Measurements from ENCODE around the gene SYF2. TPM values are rescaled to one million over a fixed set of nuclear protein-coding genes. Genes with fewer than 3 reads are reported as not detected.

SYF2 gene
- total RNA-seq, 1 experiment from 2014 or later: 29.8 TPM

DNA sequence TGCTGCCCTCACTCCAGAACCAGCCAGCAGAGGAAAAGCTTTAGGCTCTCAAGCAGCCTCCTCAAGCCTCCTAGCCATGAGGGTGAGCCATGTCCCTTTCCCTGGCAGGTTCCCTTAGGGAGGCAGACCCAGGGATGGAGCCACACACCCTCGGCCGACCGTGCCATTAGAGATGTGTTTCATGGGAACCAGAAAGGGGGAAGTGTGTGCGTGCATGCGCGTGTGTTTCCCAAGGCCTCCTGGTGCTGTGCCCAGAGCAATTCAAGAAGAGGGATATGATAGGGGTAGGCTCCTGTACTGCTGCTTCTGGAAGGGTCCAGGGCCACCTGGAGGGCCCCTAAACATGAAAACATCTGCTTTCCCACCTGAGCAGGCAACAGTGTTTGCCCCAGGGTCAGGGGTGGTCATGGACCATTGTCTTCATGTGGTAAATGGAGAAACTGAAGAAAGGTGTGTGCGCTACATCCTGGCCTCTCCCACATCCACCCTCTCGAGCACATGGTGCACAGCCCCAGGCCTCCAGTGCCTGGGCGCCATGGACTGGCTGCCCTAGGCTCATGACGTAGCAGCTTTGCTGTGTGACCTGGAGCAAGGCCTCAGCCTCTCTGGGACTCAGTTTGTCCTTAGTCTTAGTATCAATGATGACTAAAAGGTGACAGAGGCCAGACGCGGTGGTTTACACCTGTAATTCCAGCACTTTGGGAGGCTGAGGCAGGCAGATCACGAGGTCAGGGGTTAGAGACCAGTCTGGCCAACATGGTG lies 48.1 kb downstream of the SYF2 start:
- H3K27me3 ChIP-seq (ENCODE audit: low read length): no peaks in the 10 kb centered on the region

DNA sequence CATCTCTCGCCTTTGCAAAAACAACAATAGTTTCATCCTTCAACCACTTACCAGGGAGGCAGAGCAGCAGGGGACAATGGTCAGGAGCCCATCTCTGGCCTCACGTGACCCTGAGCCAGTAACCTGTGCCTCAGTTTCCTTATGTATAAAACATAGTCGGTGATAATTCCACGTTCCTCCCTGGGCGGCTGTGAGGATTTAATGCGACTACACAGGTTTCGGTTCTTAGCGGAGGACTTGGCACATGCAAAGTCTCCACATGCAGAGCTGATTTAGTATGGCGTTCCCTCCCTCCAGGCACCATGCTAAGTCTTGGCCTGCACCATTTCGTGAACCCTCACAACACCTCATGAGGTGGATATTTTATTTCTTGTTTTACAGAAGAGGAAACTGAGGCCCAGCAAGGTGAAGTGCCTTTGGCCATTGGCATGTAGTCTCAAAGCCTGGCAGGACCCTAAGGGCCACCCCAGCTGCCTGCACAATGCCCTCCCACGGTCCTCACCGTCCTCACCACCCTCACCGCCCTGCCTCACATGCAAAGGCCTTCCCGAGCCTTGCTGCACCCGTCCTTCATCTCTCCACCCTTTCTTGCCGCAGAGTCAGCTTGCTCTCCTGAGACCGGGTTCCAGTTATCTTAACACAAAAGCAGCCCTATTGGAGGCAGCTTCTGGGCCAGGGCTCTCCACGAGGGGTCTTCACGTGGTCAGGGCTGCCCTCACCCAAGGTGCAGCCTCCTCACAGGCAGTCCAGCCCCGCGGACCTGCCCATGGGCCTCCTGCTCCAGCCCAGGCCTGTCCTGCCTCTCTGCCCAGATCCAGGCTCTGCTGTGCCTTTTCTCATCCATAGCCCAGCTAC lies 48.9 kb downstream of the SYF2 start:
- no peaks in the 10 kb centered on the region for H3K36me3 ChIP-seq (ENCODE audit: low read depth, low read length)
- no peak overlapping the region for H2AFZ ChIP-seq (ENCODE audit: low read length)
- no peak for ATAC-seq
- no TSS peak for BruUV-seq (replicated peaks)
- H4K20me1 ChIP-seq (ENCODE audit: low read length): no peaks in the 10 kb centered on the region
- TF ChIP-seq EZH2phosphoT487 (IDR thresholded peaks at IDR 0.05; ENCODE audit: borderline replicate concordance, low read length) (no peak), EZH2 (IDR thresholded peaks at IDR 0.05; ENCODE audit: low read length, unreplicated experiment) (no peak)
- TF ChIP-seq, protein P1, sequence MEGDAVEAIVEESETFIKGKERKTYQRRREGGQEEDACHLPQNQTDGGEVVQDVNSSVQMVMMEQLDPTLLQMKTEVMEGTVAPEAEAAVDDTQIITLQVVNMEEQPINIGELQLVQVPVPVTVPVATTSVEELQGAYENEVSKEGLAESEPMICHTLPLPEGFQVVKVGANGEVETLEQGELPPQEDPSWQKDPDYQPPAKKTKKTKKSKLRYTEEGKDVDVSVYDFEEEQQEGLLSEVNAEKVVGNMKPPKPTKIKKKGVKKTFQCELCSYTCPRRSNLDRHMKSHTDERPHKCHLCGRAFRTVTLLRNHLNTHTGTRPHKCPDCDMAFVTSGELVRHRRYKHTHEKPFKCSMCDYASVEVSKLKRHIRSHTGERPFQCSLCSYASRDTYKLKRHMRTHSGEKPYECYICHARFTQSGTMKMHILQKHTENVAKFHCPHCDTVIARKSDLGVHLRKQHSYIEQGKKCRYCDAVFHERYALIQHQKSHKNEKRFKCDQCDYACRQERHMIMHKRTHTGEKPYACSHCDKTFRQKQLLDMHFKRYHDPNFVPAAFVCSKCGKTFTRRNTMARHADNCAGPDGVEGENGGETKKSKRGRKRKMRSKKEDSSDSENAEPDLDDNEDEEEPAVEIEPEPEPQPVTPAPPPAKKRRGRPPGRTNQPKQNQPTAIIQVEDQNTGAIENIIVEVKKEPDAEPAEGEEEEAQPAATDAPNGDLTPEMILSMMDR (conservative IDR thresholded peaks at IDR 0.05; ENCODE audit: low read depth, low read length): no peak
- H3K4me3 ChIP-seq (ENCODE audit: low read length): no peak overlapping the region
- H3F3A ChIP-seq (ENCODE audit: low read length, unreplicated experiment): no peaks in the 10 kb centered on the region
- ChIA-PET CTCF (interaction anchor here (0.6 kb wide), 1 partner anchor 1992 kb away, joined by 3 read pairs; no protein-coding TSS in a partner anchor), POLR2A (ENCODE audit: unreplicated experiment) (no interaction called here)
- DNase-seq: no peak
- H3K4me1 ChIP-seq (ENCODE audit: insufficient read depth, low read length): no peaks in the 10 kb centered on the region
- H3K27me3 ChIP-seq (ENCODE audit: low read length): no peaks in the 10 kb centered on the region
- intact Hi-C loops (cut with micrococcal nuclease): no loop called here
- H3K9me2 ChIP-seq (replicated peaks; ENCODE audit: low read length): no peaks in the 10 kb centered on the region
- no peak overlapping the region for H3K27ac ChIP-seq (ENCODE audit: low read length)
- no peaks in the 10 kb centered on the region for H3K9me3 ChIP-seq (ENCODE audit: low read length)
- no peaks in the 10 kb centered on the region for H3K79me2 ChIP-seq (ENCODE audit: low read length)
- no peak overlapping the region for H3K4me2 ChIP-seq (ENCODE audit: low read length)
- H3K9ac ChIP-seq (ENCODE audit: low read length): no peak overlapping the region

More for the DNA sequence above, 48.1 kb downstream of the SYF2 start:
- no peak overlapping the region for H3K27ac ChIP-seq (ENCODE audit: low read length)
- BruUV-seq (replicated peaks): no TSS peak
- no peak overlapping the region for H3K4me3 ChIP-seq (ENCODE audit: low read length)
- H3K9me3 ChIP-seq (ENCODE audit: low read length): no peaks in the 10 kb centered on the region
- CTCF ChIA-PET: interaction anchor here (0.6 kb wide), 1 partner anchor 1993 kb away, joined by 3 read pairs; no protein-coding TSS in a partner anchor
- H3K36me3 ChIP-seq (ENCODE audit: low read depth, low read length): no peaks in the 10 kb centered on the region
- POLR2A ChIA-PET (ENCODE audit: unreplicated experiment): no interaction called here
- no peaks in the 10 kb centered on the region for H3K79me2 ChIP-seq (ENCODE audit: low read length)
- H2AFZ ChIP-seq (ENCODE audit: low read length): no peak overlapping the region
- intact Hi-C loops (cut with micrococcal nuclease): no loop called here
- no peaks in the 10 kb centered on the region for H3K4me1 ChIP-seq (ENCODE audit: insufficient read depth, low read length)
- H3F3A ChIP-seq (ENCODE audit: low read length, unreplicated experiment): no peaks in the 10 kb centered on the region
- TF ChIP-seq, protein P1 (conservative IDR thresholded peaks at IDR 0.05; ENCODE audit: low read depth, low read length): no peak
- ATAC-seq: no peak
- H3K4me2 ChIP-seq (ENCODE audit: low read length): no peak overlapping the region
- H3K9ac ChIP-seq (ENCODE audit: low read length): no peak overlapping the region
- no peak for DNase-seq
- H3K9me2 ChIP-seq (replicated peaks; ENCODE audit: low read length): no peaks in the 10 kb centered on the region
- H4K20me1 ChIP-seq (ENCODE audit: low read length): no peaks in the 10 kb centered on the region
